Activated effector memory CD4-positive, alpha-beta T cell treated with anti-CD3 and anti-CD28 coated beads, Interleukin-2, amount 50 U/mL, for 16 hours (primary cell): ENCODE results near the gene NUP210.
"Not testable (repeated sequence)": the region's sequence is repeated elsewhere in the genome, so short reads cannot be mapped to it uniquely, and the experiment has no call there.

Experiments
- DNase-seq: peaks from one replicate; pipeline ENCODE4 v3.0.0-alpha.2; 2020

NUP210 gene

GRCh38 chr3:13405614-13406013, 14.5 kb downstream of the NUP210 start:
- DNase-seq: no peak

GRCh38 chr3:13404626-13405452, 15.3 kb downstream of the NUP210 start:
- no peak for DNase-seq

- DNase-seq: no peak
These were observed 16.3 kb downstream of the NUP210 start for GRCh38 chr3:13403847-13404246.

- no peak for DNase-seq
These were observed 16.8 kb downstream of the NUP210 start for GRCh38 chr3:13403213-13403819.

GRCh38 chr3:13401149-13401548, 19.0 kb downstream of the NUP210 start:
- DNase-seq: no peak

- no peak for DNase-seq
These were observed 19.9 kb downstream of the NUP210 start for GRCh38 chr3:13400114-13400673.

GRCh38 chr3:13399603-13400002, 20.5 kb downstream of the NUP210 start:
- DNase-seq: no peak

- no peak for DNase-seq
These were observed 22.8 kb downstream of the NUP210 start for GRCh38 chr3:13397316-13397715.

- DNase-seq: no peak
These were observed 25.8 kb downstream of the NUP210 start for GRCh38 chr3:13394363-13394762.

GRCh38 chr3:13393427-13394360, 26.4 kb downstream of the NUP210 start:
- DNase-seq: no peak

- DNase-seq: peak; percentile 70
These were observed 28.8 kb downstream of the NUP210 start for GRCh38 chr3:13391308-13391707.

- DNase-seq: no peak
These were observed 30.7 kb downstream of the NUP210 start for GRCh38 chr3:13389378-13389777.

- DNase-seq: no peak
These were observed 31.3 kb downstream of the NUP210 start for GRCh38 chr3:13388816-13389215.

GRCh38 chr3:13385373-13385965, 34.7 kb downstream of the NUP210 start:
- DNase-seq: no peak

- no peak for DNase-seq
These were observed 39.2 kb downstream of the NUP210 start for GRCh38 chr3:13380971-13381370.

- DNase-seq: no peak
These were observed 40.8 kb downstream of the NUP210 start for GRCh38 chr3:13379201-13379830.

GRCh38 chr3:13378155-13378554, 42.0 kb downstream of the NUP210 start:
- no peak for DNase-seq

- DNase-seq: not testable (repeated sequence)
These were observed 42.4 kb downstream of the NUP210 start for GRCh38 chr3:13377741-13378140.

- no peak for DNase-seq
These were observed 43.1 kb downstream of the NUP210 start for GRCh38 chr3:13377021-13377420.

GRCh38 chr3:13376091-13376490, 44.0 kb downstream of the NUP210 start:
- no peak for DNase-seq

GRCh38 chr3:13375464-13375863, 44.7 kb downstream of the NUP210 start:
- no peak for DNase-seq

- no peak for DNase-seq
These were observed 46.0 kb downstream of the NUP210 start for GRCh38 chr3:13373975-13374586.
